Endothelial cell of umbilical vein (primary cell): Measurements from ENCODE around the gene MSN.

ENCODE experiments used
- CTCF ChIP-seq, 2 donors: IDR thresholded peaks; 1 replicate in 1 of 2; 2 replicates in 1 of 2; pipeline ENCODE4 v1.5.1; 2011; ENCODE audit warnings: low read length in 2 of 2, mild to moderate bottlenecking in 2 of 2, moderate library complexity in 2 of 2, control low read depth in 1 of 2, inconsistent platforms in 1 of 2, low read depth in 1 of 2; ENCODE audit not compliant: insufficient read depth in 1 of 2; ENCODE audit errors: extremely low read depth in 1 of 2
- EZH2 ChIP-seq: IDR thresholded peaks from 2 replicates; pipeline ENCODE4 v1.6.1; 2012; ENCODE audit warnings: borderline replicate concordance, low read depth, mild to moderate bottlenecking, moderate library complexity, low read length, inconsistent platforms; ENCODE audit not compliant: severe bottlenecking
- FOS ChIP-seq: IDR thresholded peaks from 2 replicates; pipeline ENCODE4 v1.6.1; 2011; ENCODE audit warnings: mild to moderate bottlenecking, low read length, moderate library complexity, borderline replicate concordance; ENCODE audit not compliant: insufficient read depth
- GATA2 ChIP-seq: IDR thresholded peaks from 2 replicates; pipeline ENCODE4 v1.7.0; 2011; ENCODE audit warnings: low read depth, mild to moderate bottlenecking, moderate library complexity, mixed read lengths, low read length; ENCODE audit not compliant: insufficient read length, insufficient read depth
- JUN ChIP-seq: IDR thresholded peaks from 2 replicates; pipeline ENCODE4 v1.6.1; 2011; ENCODE audit warnings: borderline replicate concordance, low read depth; ENCODE audit not compliant: insufficient read length, insufficient read depth
- MAX ChIP-seq: IDR thresholded peaks from 2 replicates; pipeline ENCODE4 v1.6.1; 2011; ENCODE audit not compliant: insufficient read depth, insufficient read length
- MYC ChIP-seq: IDR thresholded peaks from one replicate; pipeline ENCODE4 v1.6.1; 2011; ENCODE audit warnings: mild to moderate bottlenecking, low read depth, low read length
- POLR2A ChIP-seq: IDR thresholded peaks from 2 replicates; pipeline ENCODE4 v1.6.1; 2012; ENCODE audit warnings: low read depth, mild to moderate bottlenecking, control low read depth, low read length
- POLR2AphosphoS5 ChIP-seq: IDR thresholded peaks from 2 replicates; pipeline ENCODE4 v1.6.1; 2012; ENCODE audit warnings: low read depth, mild to moderate bottlenecking, control low read depth, low read length, moderate library complexity; ENCODE audit not compliant: insufficient read depth

- TF ChIP-seq CTCF (IDR thresholded peaks at IDR 0.05; ENCODE audit: extremely low read depth in 1 of 2, insufficient read depth in 1 of 2, low read depth in 1 of 2, low read length in 2 of 2): no peak
- no peak for TF ChIP-seq POLR2A
- TF ChIP-seq EZH2: no peak
- no peak for TF ChIP-seq POLR2AphosphoS5
- TF ChIP-seq MAX: no peak
- TF ChIP-seq JUN: no peak
- no peak for TF ChIP-seq FOS
- TF ChIP-seq MYC: no peak
- TF ChIP-seq GATA2: no peak
These were observed 33.6 kb upstream of the MSN start for GRCh38 chrX:65633826-65634225.
